Measurements from ENCODE around the gene LRRTM3.

LRRTM3 gene

GRCh38 chr10:66980246-66980815 lies 54.5 kb downstream of the LRRTM3 start:
- H3K4me3 ChIP-seq (ENCODE audit: low read length), result no peak overlapping the region
- TF ChIP-seq ZNF274 (IDR thresholded peaks at IDR 0.05; ENCODE audit: low read depth, low read length), result no peak

- no peak overlapping the region for H3K4me3 ChIP-seq (ENCODE audit: low read length)
- TF ChIP-seq ZNF274 (IDR thresholded peaks at IDR 0.05; ENCODE audit: low read depth, low read length), result no peak
Measured at GRCh38 chr10:66981361-66982052, 55.7 kb downstream of the LRRTM3 start.

- H3K4me3 ChIP-seq (ENCODE audit: low read length), result no peak overlapping the region
- no peak for TF ChIP-seq ZNF274 (IDR thresholded peaks at IDR 0.05; ENCODE audit: low read depth, low read length)
Measured at GRCh38 chr10:66982053-66982420, 56.2 kb downstream of the LRRTM3 start.

GRCh38 chr10:66982792-66983474 lies 57.1 kb downstream of the LRRTM3 start:
- no peak for TF ChIP-seq ZNF274 (IDR thresholded peaks at IDR 0.05; ENCODE audit: low read depth, low read length)
- H3K4me3 ChIP-seq (ENCODE audit: low read length), result no peak overlapping the region

GRCh38 chr10:66983475-66983818 lies 57.6 kb downstream of the LRRTM3 start:
- TF ChIP-seq ZNF274 (IDR thresholded peaks at IDR 0.05; ENCODE audit: low read depth, low read length), result no peak
- no peak overlapping the region for H3K4me3 ChIP-seq (ENCODE audit: low read length)

- TF ChIP-seq ZNF274 (IDR thresholded peaks at IDR 0.05; ENCODE audit: low read depth, low read length), result no peak
- H3K4me3 ChIP-seq (ENCODE audit: low read length), result no peak overlapping the region
Measured at GRCh38 chr10:66990143-66990830, 64.5 kb downstream of the LRRTM3 start.

GRCh38 chr10:66996996-66997395 lies 71.2 kb downstream of the LRRTM3 start:
- TF ChIP-seq ZNF274 (IDR thresholded peaks at IDR 0.05; ENCODE audit: low read depth, low read length), result no peak
- H3K4me3 ChIP-seq (ENCODE audit: low read length), result no peak overlapping the region

- no peak overlapping the region for H3K4me3 ChIP-seq (ENCODE audit: low read length)
- no peak for TF ChIP-seq ZNF274 (IDR thresholded peaks at IDR 0.05; ENCODE audit: low read depth, low read length)
Measured at GRCh38 chr10:66999762-67000545, 74.1 kb downstream of the LRRTM3 start.

GRCh38 chr10:67004690-67005089 lies 78.9 kb downstream of the LRRTM3 start:
- H3K4me3 ChIP-seq (ENCODE audit: low read length), result no peak overlapping the region
- TF ChIP-seq ZNF274 (IDR thresholded peaks at IDR 0.05; ENCODE audit: low read depth, low read length), result no peak

- TF ChIP-seq ZNF274 (IDR thresholded peaks at IDR 0.05; ENCODE audit: low read depth, low read length), result no peak
Measured at GRCh38 chr10:67005981-67006380, 80.1 kb downstream of the LRRTM3 start.

GRCh38 chr10:67011480-67011879 lies 85.6 kb downstream of the LRRTM3 start:
- no peak overlapping the region for H3K4me3 ChIP-seq (ENCODE audit: low read length)
- TF ChIP-seq ZNF274 (IDR thresholded peaks at IDR 0.05; ENCODE audit: low read depth, low read length), result no peak

More at GRCh38 chr10:67005981-67006380, 80.1 kb downstream of the LRRTM3 start:
- no peak overlapping the region for H3K4me3 ChIP-seq (ENCODE audit: low read length)

GRCh38 chr10:67011981-67012380 lies 86.1 kb downstream of the LRRTM3 start:
- no peak for TF ChIP-seq ZNF274 (IDR thresholded peaks at IDR 0.05; ENCODE audit: low read depth, low read length)
- H3K4me3 ChIP-seq (ENCODE audit: low read length), result no peak overlapping the region

GRCh38 chr10:67015225-67015624 lies 89.4 kb downstream of the LRRTM3 start:
- no peak for TF ChIP-seq ZNF274 (IDR thresholded peaks at IDR 0.05; ENCODE audit: low read depth, low read length)
- H3K4me3 ChIP-seq (ENCODE audit: low read length), result no peak overlapping the region

- TF ChIP-seq ZNF274 (IDR thresholded peaks at IDR 0.05; ENCODE audit: low read depth, low read length), result no peak
- no peak overlapping the region for H3K4me3 ChIP-seq (ENCODE audit: low read length)
Measured at GRCh38 chr10:67017218-67017617, 91.4 kb downstream of the LRRTM3 start.
